Measurements from ENCODE around the gene CELF2.

- TF ChIP-seq BACH1 (tag; IDR thresholded peaks at IDR 0.05) (no peak), CBX5 (IDR thresholded peaks at IDR 0.05; ENCODE audit: borderline replicate concordance, low read depth) (no peak), POLR2A (conservative IDR thresholded peaks at IDR 0.05) (no peak), BRF2 (IDR thresholded peaks at IDR 0.05; ENCODE audit: borderline replicate concordance, insufficient read depth, insufficient read length) (no peak), ZBTB33 (CRISPR knock-in tag; IDR thresholded peaks at IDR 0.05) (no peak), ZNF232 (CRISPR knock-in tag; IDR thresholded peaks at IDR 0.05) (no peak), ADNP (tag; IDR thresholded peaks at IDR 0.05) (no peak), MXI1 (IDR thresholded peaks at IDR 0.05; ENCODE audit: low read depth, low read length) (no peak), PATZ1 (CRISPR knock-in tag; IDR thresholded peaks at IDR 0.05; ENCODE audit: borderline replicate concordance) (no peak)
These were observed 311.5 kb downstream of the CELF2 start for GRCh38 chr10:11329062-11329673.

Data from K562 (cell line).